Neural crest cell (in vitro differentiated cells): ENCODE measurements around the gene TNFAIP8L3. TPM values are rescaled to one million over a fixed set of nuclear protein-coding genes. Genes with fewer than 3 reads are reported as not detected.

ENCODE experiments used
- DNase-seq: peaks from one replicate; pipeline ENCODE4 v3.0.0; 2021; ENCODE audit warnings: low read depth, mixed read lengths, low spot score
- H3K27ac Mint-ChIP-seq: one replicate; pipeline ENCODE4 v1.8.0; 2021; ENCODE audit warnings: mild to moderate bottlenecking, mixed read lengths; ENCODE audit not compliant: unreplicated experiment
- H3K27me3 Mint-ChIP-seq: 2 replicates; pipeline ENCODE4 v1.8.0; 2021; ENCODE audit warnings: low read depth, mild to moderate bottlenecking, mixed read lengths
- H3K36me3 Mint-ChIP-seq: 2 replicates; pipeline ENCODE4 v1.8.0; 2021; ENCODE audit warnings: low read depth, mild to moderate bottlenecking, mixed read lengths
- H3K4me1 Mint-ChIP-seq: 2 replicates; pipeline ENCODE4 v1.8.0; 2021; ENCODE audit warnings: mixed read lengths
- H3K4me3 Mint-ChIP-seq: one replicate; pipeline ENCODE4 v1.8.0; 2021; ENCODE audit warnings: mild to moderate bottlenecking, mixed read lengths
- H3K9me3 Mint-ChIP-seq: 2 replicates; pipeline ENCODE4 v1.8.0; 2021; ENCODE audit warnings: mixed read lengths
- CTCF ChIP-seq: fragments of 200-600 bp; sonication (generic); conservative IDR thresholded peaks from 2 replicates; pipeline ENCODE4 v1.5.0; 2021; ENCODE audit warnings: antibody characterized with exemption, mild to moderate bottlenecking
- total RNA-seq: library from RNA; stranded (reverse); gene quantifications from 2 replicates; pipeline ENCODE4 v1.2.1, GENCODE V29; 2021

TNFAIP8L3 gene
- total RNA-seq, 1 donor from 2014 or later: not detected

GRCh38 chr15:51089041-51089440, 5.7 kb downstream of the TNFAIP8L3 start:
- Mint-ChIP-seq H3K27me3 (peaks cover 53% of the 10 kb centered on the region), H3K4me1 (peaks cover 5% of the 10 kb centered on the region), H3K4me3 (no peak overlapping the region), H3K36me3 (no peaks in the 10 kb centered on the region), H3K27ac (no peak overlapping the region), H3K9me3 (no peaks in the 10 kb centered on the region)
- TF ChIP-seq CTCF: no peak
- DNase-seq: no peak

- Mint-ChIP-seq H3K4me1 (peaks cover 5% of the 10 kb centered on the region), H3K36me3 (no peaks in the 10 kb centered on the region), H3K9me3 (no peaks in the 10 kb centered on the region), H3K27me3 (peaks cover 49% of the 10 kb centered on the region), H3K27ac (no peak overlapping the region), H3K4me3 (no peak overlapping the region)
- TF ChIP-seq CTCF: no peak
- no peak for DNase-seq
Measured at GRCh38 chr15:51088585-51088984, 6.1 kb downstream of the TNFAIP8L3 start.

- TF ChIP-seq CTCF: no peak
- H3K27me3 Mint-ChIP-seq: peaks cover 38% of the 10 kb centered on the region
- peaks cover under 1% of the 10 kb centered on the region for H3K4me1 Mint-ChIP-seq
- no peaks in the 10 kb centered on the region for H3K36me3 Mint-ChIP-seq
- no peak overlapping the region for H3K4me3 Mint-ChIP-seq
- DNase-seq: no peak
- no peaks in the 10 kb centered on the region for H3K9me3 Mint-ChIP-seq
- H3K27ac Mint-ChIP-seq: no peak overlapping the region
Measured at GRCh38 chr15:51087513-51087912, 7.2 kb downstream of the TNFAIP8L3 start.

GRCh38 chr15:51086409-51086808, 8.3 kb downstream of the TNFAIP8L3 start:
- DNase-seq: no peak
- H3K4me3 Mint-ChIP-seq: no peak overlapping the region
- no peak overlapping the region for H3K27ac Mint-ChIP-seq
- H3K36me3 Mint-ChIP-seq: no peaks in the 10 kb centered on the region
- H3K9me3 Mint-ChIP-seq: no peaks in the 10 kb centered on the region
- no peak for TF ChIP-seq CTCF
- H3K27me3 Mint-ChIP-seq: peaks cover 27% of the 10 kb centered on the region
- H3K4me1 Mint-ChIP-seq: no peaks in the 10 kb centered on the region

GRCh38 chr15:51085764-51086163, 8.9 kb downstream of the TNFAIP8L3 start:
- no peaks in the 10 kb centered on the region for H3K9me3 Mint-ChIP-seq
- H3K27ac Mint-ChIP-seq: no peak overlapping the region
- DNase-seq: no peak
- H3K4me1 Mint-ChIP-seq: no peaks in the 10 kb centered on the region
- H3K4me3 Mint-ChIP-seq: no peak overlapping the region
- no peak for TF ChIP-seq CTCF
- H3K27me3 Mint-ChIP-seq: peaks cover 21% of the 10 kb centered on the region
- no peaks in the 10 kb centered on the region for H3K36me3 Mint-ChIP-seq
